H1 (cell line): ENCODE results near the gene STXBP5L. TPM values are rescaled to one million over a fixed set of nuclear protein-coding genes. Genes with fewer than 3 reads are reported as not detected.
"Not testable (repeated sequence)": the region's sequence is repeated elsewhere in the genome, so short reads cannot be mapped to it uniquely, and the experiment has no call there.

Experiments used
- CTCF ChIA-PET: fragments of 300-600 bp; sonication (Branson Sonifier 250); formaldehyde crosslinking; loops from one replicate; lab custom pipeline; 2021; ENCODE audit not compliant: partially characterized antibody; lab: Charles Lee
- POLR2A ChIA-PET: fragments of 300-600 bp; sonication (Branson Sonifier 250); formaldehyde crosslinking; loops from one replicate; lab custom pipeline; 2021; ENCODE audit warnings: inconsistent platforms; ENCODE audit not compliant: partially characterized antibody; lab: Charles Lee
- DNase-seq, 2 experiments: peaks; one replicate each; pipeline versions ENCODE4 v3.0.0 to v3.0.0-alpha.2; 2010 to 2022; ENCODE audit warnings: low spot score in 2 of 2, low read depth in 1 of 2, mixed read lengths in 1 of 2
- FAIRE-seq: peaks from 2 replicates; lab custom pipeline; 2011; peaks lifted over from hg19 to GRCh38; lab: Jason Lieb, UNC
- H2AFZ ChIP-seq: 2 replicates; pipeline ENCODE4 v1.8.1; 2012; ENCODE audit warnings: low read length, inconsistent platforms
- H2AK5ac ChIP-seq: 2 replicates; pipeline ENCODE4 v1.6.1; 2013; ENCODE audit warnings: low read depth, low read length
- H2BK120ac ChIP-seq: replicated peaks from 2 replicates; pipeline ENCODE3; 2013; ENCODE audit warnings: low read depth, low read length, inconsistent platforms
- H2BK12ac ChIP-seq: 2 replicates; pipeline ENCODE4 v1.6.1; 2013; ENCODE audit warnings: low read depth, low read length
- H2BK15ac ChIP-seq: 2 replicates; pipeline ENCODE4 v1.6.1; 2013; ENCODE audit warnings: low read length
- H2BK20ac ChIP-seq: 2 replicates; pipeline ENCODE4 v1.6.1; 2013; ENCODE audit warnings: low read length
- H2BK5ac ChIP-seq: 2 replicates; pipeline ENCODE4 v1.6.1; 2013; ENCODE audit warnings: low read depth, low read length
- H3K14ac ChIP-seq: 2 replicates; pipeline ENCODE4 v1.6.1; 2013; ENCODE audit warnings: inconsistent platforms; ENCODE audit not compliant: insufficient read length
- H3K18ac ChIP-seq: 2 replicates; pipeline ENCODE4 v1.6.1; 2013; ENCODE audit warnings: low read length; ENCODE audit errors: extremely low read depth
- H3K23ac ChIP-seq: 2 replicates; pipeline ENCODE4 v1.6.1; 2013; ENCODE audit warnings: inconsistent platforms; ENCODE audit not compliant: insufficient read length
- H3K23me2 ChIP-seq: 2 replicates; pipeline ENCODE4 v1.6.1; 2013; ENCODE audit warnings: low read depth, low read length
- H3K27ac ChIP-seq: 2 replicates; pipeline ENCODE4 v1.6.1; 2011; ENCODE audit warnings: low read depth, low read length, inconsistent platforms
- H3K27me3 ChIP-seq, 4 experiments: replicated peaks in 1 of 4; 1 replicate in 1 of 4; 2 replicates in 3 of 4; pipeline versions ENCODE4 v1.6.1 to v1.8.1; 2011 to 2013; ENCODE audit warnings: low read length in 3 of 4, mild to moderate bottlenecking in 3 of 4, inconsistent platforms in 2 of 4, mixed read lengths in 2 of 4, moderate library complexity in 1 of 4; ENCODE audit not compliant: control insufficient read depth in 3 of 4, insufficient read depth in 3 of 4; ENCODE audit errors: extremely low read depth in 1 of 4
- H3K36me3 ChIP-seq, 4 experiments: 2 replicates each; pipeline versions ENCODE4 v1.6.1 to v1.8.1; 2011 to 2013; ENCODE audit warnings: mild to moderate bottlenecking in 4 of 4, low read length in 3 of 4, moderate library complexity in 2 of 4, control low read depth in 1 of 4, inconsistent platforms in 1 of 4; ENCODE audit not compliant: insufficient read depth in 4 of 4, control insufficient read depth in 2 of 4
- H3K4ac ChIP-seq: replicated peaks from 2 replicates; pipeline ENCODE3; 2013; ENCODE audit warnings: low read length, low read depth, mixed read lengths, inconsistent platforms; ENCODE audit not compliant: insufficient read length
- H3K4me1 ChIP-seq, 4 experiments: replicated peaks in 1 of 4; 1 replicate in 1 of 4; 2 replicates in 3 of 4; pipeline versions ENCODE4 v1.6.1 to v1.8.1; 2011 to 2013; ENCODE audit warnings: low read length in 3 of 4, inconsistent platforms in 2 of 4, mixed read lengths in 1 of 4; ENCODE audit not compliant: insufficient read depth in 4 of 4, control insufficient read depth in 3 of 4
- H3K4me2 ChIP-seq, 2 experiments: 2 replicates each; pipeline versions ENCODE4 v1.6.1 to v1.8.1; 2011 to 2013; ENCODE audit warnings: low read depth in 2 of 2, low read length in 2 of 2, control low read depth in 1 of 2, inconsistent platforms in 1 of 2, mild to moderate bottlenecking in 1 of 2; ENCODE audit not compliant: insufficient read depth in 1 of 2
- H3K4me3 ChIP-seq, 4 experiments: fragments of 200-600, 300-600 bp in 1 of 4; sonication (generic), shearing (Covaris generic), sonication (Bioruptor Twin) in 1 of 4; 2 replicates each; pipeline versions ENCODE4 v1.5.1 to v1.8.1; 2011 to 2016; ENCODE audit warnings: low read length in 4 of 4, low read depth in 3 of 4, control low read depth in 2 of 4, inconsistent platforms in 2 of 4, mild to moderate bottlenecking in 2 of 4, mixed read lengths in 1 of 4, moderate library complexity in 1 of 4; ENCODE audit not compliant: insufficient read depth in 2 of 4; ENCODE audit errors: extremely low read depth in 1 of 4
- H3K56ac ChIP-seq: replicated peaks from 2 replicates; pipeline ENCODE3; 2013; ENCODE audit warnings: low read depth, mild to moderate bottlenecking, mixed read lengths, low read length, inconsistent platforms; ENCODE audit not compliant: insufficient read length
- H3K79me1 ChIP-seq: 2 replicates; pipeline ENCODE4 v1.6.1; 2013; ENCODE audit warnings: low read depth, low read length, control low read depth
- H3K79me2 ChIP-seq, 2 experiments: 2 replicates each; pipeline versions ENCODE4 v1.6.1 to v1.8.1; 2012 to 2013; ENCODE audit warnings: low read length in 2 of 2, mild to moderate bottlenecking in 2 of 2, inconsistent platforms in 1 of 2; ENCODE audit not compliant: insufficient read depth in 2 of 2, control insufficient read depth in 1 of 2
- H3K9ac ChIP-seq, 4 experiments: replicated peaks in 1 of 4; 1 replicate in 1 of 4; 2 replicates in 3 of 4; pipeline versions ENCODE4 v1.6.1 to v1.8.1; 2011 to 2013; ENCODE audit warnings: low read depth in 3 of 4, low read length in 3 of 4, control low read depth in 2 of 4, mild to moderate bottlenecking in 2 of 4, moderate library complexity in 2 of 4, inconsistent platforms in 1 of 4; ENCODE audit errors: extremely low read depth in 1 of 4
- H3K9me3 ChIP-seq, 2 experiments: 2 replicates each; pipeline versions ENCODE4 v1.6.1 to v1.8.1; 2012 to 2013; ENCODE audit warnings: mild to moderate bottlenecking in 2 of 2, moderate library complexity in 2 of 2, control low read depth in 1 of 2, inconsistent platforms in 1 of 2, low read depth in 1 of 2, low read length in 1 of 2, mixed read lengths in 1 of 2; ENCODE audit not compliant: insufficient read depth in 2 of 2
- H4K20me1 ChIP-seq, 2 experiments: replicated peaks in 1 of 2; 2 replicates each; pipeline versions ENCODE3 to v1.8.1; 2011 to 2013; ENCODE audit warnings: inconsistent platforms in 2 of 2, low read length in 2 of 2, mild to moderate bottlenecking in 1 of 2; ENCODE audit not compliant: insufficient read depth in 2 of 2, control insufficient read depth in 1 of 2
- H4K5ac ChIP-seq: 2 replicates; pipeline ENCODE4 v1.6.1; 2013; ENCODE audit warnings: low read length, low read depth, mixed read lengths, inconsistent platforms; ENCODE audit not compliant: insufficient read length
- H4K8ac ChIP-seq: 2 replicates; pipeline ENCODE4 v1.8.0; 2013; ENCODE audit warnings: mild to moderate bottlenecking, moderate library complexity, low read length, inconsistent platforms; ENCODE audit not compliant: insufficient read depth; ENCODE audit errors: extremely low read depth
- H4K91ac ChIP-seq: replicated peaks from 2 replicates; pipeline ENCODE3; 2013; ENCODE audit warnings: low read length, mixed read lengths, inconsistent platforms; ENCODE audit not compliant: insufficient read length
- WGBS, 2 experiments: shearing (Covaris generic) in 1 of 2; methylation state at CpG; one replicate each; pipeline versions ENCODE4 v1.1.6 to v1.1.7; 2013 to 2015; ENCODE audit warnings: low lambda C conversion rate in 2 of 2, mixed read lengths in 2 of 2, inconsistent platforms in 1 of 2, low coverage in 1 of 2, missing lambda C conversion rate in 1 of 2; ENCODE audit not compliant: insufficient replicate concordance in 2 of 2, insufficient coverage in 1 of 2, insufficient read length in 1 of 2; ENCODE audit errors: extremely low coverage in 1 of 2, missing lambda C conversion rate in 1 of 2; 5-methylcytosine and 5-hydroxymethylcytosine counted together
- polyA plus RNA-seq, 7 experiments: library from polyadenylated mRNA; depleted of rRNA in 3 of 7; stranded (reverse) in 5 of 7; unstranded in 2 of 7; fragments of >200 nt in 5 of 7; fragments of 200-250 nt in 2 of 7; gene quantifications; 1 replicate in 5 of 7; 2 replicates in 1 of 7; 4 replicates in 1 of 7; pipeline versions ENCODE4 v1.2.1 to v1.2.3, GENCODE V29; 2011 to 2013; ENCODE audit warnings: missing spikeins in 2 of 7, mixed read lengths in 2 of 7
- total RNA-seq: library from RNA; stranded (reverse); fragmentation: NEBNext Ultra II Directional; extraction: Animal tissue kit (Norgen Biotek cat#: 25700); gene quantifications from 2 replicates; pipeline ENCODE4 v1.2.1, GENCODE V29; 2021

The STXBP5L gene
- total and polyA plus RNA-seq, 2 of the 8 experiments (the other 6 are each of a cell fraction or from before 2014, with no cell fraction given) = 2.0 to 6.0 TPM

GRCh38 chr3:121355960-121356359 lies 448.0 kb downstream of the STXBP5L start:
- H3K4me3 ChIP-seq, FAIRE-seq, H3K9ac ChIP-seq, H2BK120ac ChIP-seq, H4K91ac ChIP-seq, H4K20me1 ChIP-seq, H3K4ac ChIP-seq, H3K23me2 ChIP-seq, H3K79me1 ChIP-seq, H3K18ac ChIP-seq, H2BK15ac ChIP-seq, H3K27me3 ChIP-seq, H4K8ac ChIP-seq, H3K23ac ChIP-seq, CTCF ChIA-PET, H3K79me2 ChIP-seq, POLR2A ChIA-PET, H3K4me2 ChIP-seq, H2BK20ac ChIP-seq, DNase-seq, H2AFZ ChIP-seq, H3K36me3 ChIP-seq, H3K9me3 ChIP-seq, H3K14ac ChIP-seq, H4K5ac ChIP-seq, H2BK5ac ChIP-seq, H3K27ac ChIP-seq, H2BK12ac ChIP-seq, H3K4me1 ChIP-seq, H3K56ac ChIP-seq, H2AK5ac ChIP-seq: not testable (repeated sequence)
- 88% methylated on average over 5 of the region's 5 CpGs; no CpG with 5 or more reads in 1 of the 2 experiments for WGBS, 2 experiments
